HG03095 (cell line): ENCODE measurements around the gene BIK.
A peak's percentile ranks its signal among the peaks of the same experiment; 100 is the strongest.
"Not testable (repeated sequence)": the region's sequence is repeated elsewhere in the genome, so short reads cannot be mapped to it uniquely, and the experiment has no call there.

Experiments
- ATAC-seq: cut with Tn5 transposase; IDR thresholded peaks from one replicate; pipeline ENCODE4 v1.9.1; 2021; ENCODE audit warnings: moderate library complexity; ENCODE audit not compliant: unreplicated experiment

The BIK gene

DNA sequence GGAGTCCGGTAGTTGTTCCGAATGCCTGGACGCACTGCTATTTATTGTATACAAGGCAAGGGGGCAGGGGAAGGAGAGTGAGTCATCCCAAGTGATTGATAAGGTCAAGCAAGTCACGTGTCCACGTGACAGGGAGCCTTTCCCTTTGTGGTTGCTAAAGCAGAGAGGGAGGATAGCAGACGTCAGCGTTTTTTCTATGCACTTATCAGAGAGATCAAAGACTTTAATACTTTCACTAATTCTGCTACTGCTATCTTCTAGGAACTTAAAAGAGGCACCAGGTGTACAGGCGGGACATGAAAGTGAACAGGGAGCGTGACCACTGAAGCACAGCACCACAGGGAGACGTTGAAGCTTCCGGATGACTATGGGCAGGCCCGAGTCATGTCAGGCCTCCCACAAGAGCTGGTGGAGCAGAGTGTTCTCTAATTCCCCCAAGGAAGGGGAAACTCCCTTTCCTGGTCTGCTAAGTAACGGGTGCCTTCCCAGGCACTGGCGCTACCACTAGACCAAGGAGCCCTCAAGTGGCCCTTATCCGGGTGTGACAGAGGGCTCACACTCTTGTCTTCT lies 6.4 kb upstream of the BIK start:
- not testable (repeated sequence) for ATAC-seq

GRCh38 chr22:43104950-43105349 lies 5.6 kb upstream of the BIK start:
- not testable (repeated sequence) for ATAC-seq

GRCh38 chr22:43106302-43106701 lies 4.2 kb upstream of the BIK start:
- ATAC-seq: no peak

- no peak for ATAC-seq
Measured at GRCh38 chr22:43109511-43109910, 1.0 kb upstream of the BIK start.

DNA sequence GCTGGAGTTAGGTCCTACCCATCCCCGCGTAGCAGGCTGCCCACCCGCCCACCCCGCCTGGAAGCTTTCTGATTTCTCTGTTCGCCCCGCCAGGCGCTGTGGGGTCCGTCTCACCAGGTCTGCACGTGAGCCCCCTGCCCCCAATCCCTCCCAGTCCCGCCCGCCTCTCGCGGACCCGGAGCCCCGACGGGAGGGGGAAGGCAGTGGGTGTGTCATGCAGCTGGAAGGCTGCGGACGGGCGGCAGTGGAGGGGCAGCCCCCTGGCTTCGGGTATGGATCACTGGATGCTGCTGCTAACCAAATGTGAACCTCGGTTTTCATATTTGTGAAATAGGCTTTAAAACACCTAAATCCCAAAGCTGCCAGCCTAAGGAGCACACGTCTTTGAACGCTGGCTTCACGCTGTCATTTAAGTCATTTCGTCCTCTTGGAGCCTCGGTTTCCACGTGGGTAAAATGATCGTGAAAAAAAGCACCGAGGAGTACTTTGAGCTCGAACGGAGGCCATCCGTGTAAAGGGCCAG lies 568 bp upstream of the BIK start:
- no peak for ATAC-seq

DNA sequence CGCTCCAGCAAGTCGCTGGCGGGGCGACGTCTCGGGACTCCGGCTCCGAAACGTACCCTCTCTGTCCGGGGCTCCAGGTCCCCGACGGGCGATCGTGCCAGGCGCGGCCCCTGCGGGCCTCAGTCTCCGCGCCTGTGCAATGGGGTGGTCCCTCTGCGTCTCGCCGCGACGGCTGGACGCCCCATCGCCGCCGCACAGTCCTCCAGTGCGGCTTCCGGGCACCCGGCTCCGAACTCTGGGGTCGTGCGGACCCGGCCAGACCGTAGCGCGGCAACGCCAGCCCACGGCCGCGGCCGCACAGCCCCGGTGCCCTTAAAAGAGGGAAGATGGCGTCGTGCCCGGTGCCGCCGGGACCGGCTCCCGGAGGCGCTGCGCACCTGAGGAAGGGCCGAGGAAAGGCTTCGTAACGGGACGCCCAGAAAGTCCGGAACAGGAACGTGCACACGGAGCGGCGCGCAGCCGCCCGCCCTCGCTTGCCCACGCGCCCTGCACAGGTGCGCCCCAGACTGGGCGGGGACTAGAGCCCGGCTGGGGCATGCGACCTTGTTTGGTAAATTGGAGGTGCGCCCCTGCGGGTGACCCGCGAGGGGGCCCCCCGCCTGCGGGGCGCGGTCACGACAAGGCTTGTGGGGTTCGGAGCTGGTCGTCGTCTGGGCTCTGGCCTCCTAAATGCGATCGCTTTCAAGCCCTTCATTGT lies 525 bp downstream of the BIK start:
- ATAC-seq: peak; percentile 38

GRCh38 chr22:43113526-43114251 lies 3.1 kb downstream of the BIK start:
- no peak for ATAC-seq

DNA sequence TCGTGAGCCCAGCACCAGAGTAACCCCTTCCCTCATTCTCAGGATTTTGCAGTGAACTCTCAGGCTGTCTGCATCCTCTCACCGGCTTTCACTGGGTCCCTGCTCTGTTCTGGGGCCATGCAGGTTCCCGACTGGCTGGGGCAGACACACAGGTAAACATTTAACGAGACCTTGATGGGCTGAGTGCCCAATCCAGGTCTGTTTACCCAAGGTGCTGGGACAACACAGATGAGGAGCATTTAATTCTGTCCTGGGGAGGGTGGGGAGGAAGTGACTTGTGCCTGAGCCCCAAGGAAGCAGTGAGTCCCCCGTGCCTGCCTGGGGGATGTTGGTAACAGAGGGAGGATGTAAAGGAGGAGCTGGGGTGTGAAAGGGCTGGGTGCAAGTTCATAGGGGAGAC lies 4.4 kb downstream of the BIK start:
- no peak for ATAC-seq

GRCh38 chr22:43116932-43117331 lies 6.4 kb downstream of the BIK start:
- no peak for ATAC-seq

GRCh38 chr22:43118024-43118849 lies 7.7 kb downstream of the BIK start:
- ATAC-seq: no peak

GRCh38 chr22:43118953-43119458 lies 8.5 kb downstream of the BIK start:
- ATAC-seq: no peak

DNA sequence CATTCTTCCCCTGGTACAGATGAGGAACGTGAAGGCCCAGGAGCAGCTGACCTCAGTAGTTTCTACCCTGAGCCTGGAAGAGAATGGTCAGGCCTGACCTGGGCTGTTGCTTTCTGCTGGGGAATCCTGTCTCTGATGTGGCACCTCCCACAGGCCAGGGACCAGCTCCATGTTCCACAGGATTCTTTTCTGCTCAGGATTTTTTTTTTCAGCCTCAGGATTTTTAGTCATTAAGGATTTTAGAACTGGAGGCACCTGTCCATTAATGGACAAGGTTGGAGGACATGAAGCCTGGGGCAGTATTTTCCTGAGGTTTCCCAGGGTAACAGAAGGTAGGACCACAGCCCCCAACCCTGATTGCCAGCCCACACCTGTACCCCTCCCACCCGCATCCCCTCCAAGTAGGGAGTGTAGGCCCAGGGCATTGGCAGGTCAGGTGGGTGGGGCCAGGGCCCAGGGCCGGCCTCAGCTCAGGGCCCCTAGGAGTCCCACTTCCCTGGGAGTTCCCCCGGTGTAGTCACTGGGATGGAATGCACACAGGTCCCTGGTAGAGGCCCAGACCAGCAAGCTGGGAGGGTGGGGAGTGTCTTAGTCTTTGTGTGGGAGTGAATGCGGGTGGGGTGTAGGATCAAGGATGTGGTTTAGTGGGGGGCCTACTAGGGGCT lies 16.1 kb downstream of the BIK start:
- ATAC-seq: no peak

- no peak for ATAC-seq
Measured at GRCh38 chr22:43127166-43127908, 16.8 kb downstream of the BIK start.

GRCh38 chr22:43128116-43128515 lies 17.6 kb downstream of the BIK start:
- no peak for ATAC-seq

DNA sequence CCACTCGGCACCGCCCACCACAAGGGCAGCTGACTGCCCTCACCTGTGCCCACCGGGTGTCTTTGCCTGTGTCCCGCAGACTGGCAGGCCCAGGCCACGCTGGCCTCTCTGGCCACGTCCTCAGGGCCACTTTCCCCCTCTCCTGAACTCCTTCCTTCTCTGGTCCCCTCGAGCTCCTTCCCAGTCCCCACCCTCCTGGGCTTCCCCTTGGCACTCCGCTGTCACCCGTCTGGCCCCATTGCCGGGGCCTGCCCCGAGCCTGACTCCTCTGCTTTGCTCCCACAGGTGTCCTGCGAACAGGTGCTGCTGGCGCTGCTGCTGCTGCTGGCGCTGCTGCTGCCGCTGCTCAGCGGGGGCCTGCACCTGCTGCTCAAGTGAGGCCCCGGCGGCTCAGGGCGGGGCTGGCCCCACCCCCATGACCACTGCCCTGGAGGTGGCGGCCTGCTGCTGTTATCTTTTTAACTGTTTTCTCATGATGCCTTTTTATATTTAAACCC lies 18.4 kb downstream of the BIK start:
- no peak for ATAC-seq

DNA sequence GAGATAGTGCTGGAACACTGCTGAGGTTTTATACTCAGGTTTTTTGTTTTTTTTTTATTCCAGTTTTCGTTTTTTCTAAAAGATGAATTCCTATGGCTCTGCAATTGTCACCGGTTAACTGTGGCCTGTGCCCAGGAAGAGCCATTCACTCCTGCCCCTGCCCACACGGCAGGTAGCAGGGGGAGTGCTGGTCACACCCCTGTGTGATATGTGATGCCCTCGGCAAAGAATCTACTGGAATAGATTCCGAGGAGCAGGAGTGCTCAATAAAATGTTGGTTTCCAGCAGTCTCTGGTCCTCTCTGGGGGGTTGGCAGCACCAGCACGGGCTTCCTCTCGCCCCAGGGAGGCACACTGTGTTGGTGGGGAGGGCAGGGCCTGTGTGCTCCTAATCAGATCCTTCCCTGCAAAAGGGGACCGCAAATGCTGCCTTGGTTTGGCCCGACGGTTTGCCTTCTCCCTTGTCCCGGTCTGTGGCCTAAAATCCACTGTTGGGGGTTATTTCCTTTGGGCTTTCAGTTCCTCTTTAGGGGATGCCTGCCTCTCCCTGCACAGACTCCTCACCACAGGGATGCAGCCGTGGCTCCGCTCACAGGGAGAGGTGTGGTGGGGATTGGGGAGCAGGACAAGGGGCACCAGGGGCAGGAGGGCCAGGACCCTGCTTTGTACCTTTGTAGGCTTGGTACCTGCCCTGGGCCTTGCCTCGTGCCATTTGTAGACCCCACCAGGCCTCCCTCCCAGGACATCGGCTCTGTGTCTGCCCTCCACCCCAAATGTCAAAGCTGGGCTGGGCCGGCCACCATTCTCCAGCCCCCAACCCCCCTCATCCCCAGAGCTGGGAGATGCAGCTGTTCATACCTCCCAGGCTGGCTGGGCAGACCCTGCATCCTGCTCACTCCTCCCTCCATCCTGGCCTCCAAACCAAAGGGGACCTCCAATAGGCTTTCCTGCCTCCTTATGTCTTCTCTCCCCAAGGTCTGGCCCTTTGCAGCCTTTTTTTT lies 19.2 kb downstream of the BIK start:
- ATAC-seq: no peak

DNA sequence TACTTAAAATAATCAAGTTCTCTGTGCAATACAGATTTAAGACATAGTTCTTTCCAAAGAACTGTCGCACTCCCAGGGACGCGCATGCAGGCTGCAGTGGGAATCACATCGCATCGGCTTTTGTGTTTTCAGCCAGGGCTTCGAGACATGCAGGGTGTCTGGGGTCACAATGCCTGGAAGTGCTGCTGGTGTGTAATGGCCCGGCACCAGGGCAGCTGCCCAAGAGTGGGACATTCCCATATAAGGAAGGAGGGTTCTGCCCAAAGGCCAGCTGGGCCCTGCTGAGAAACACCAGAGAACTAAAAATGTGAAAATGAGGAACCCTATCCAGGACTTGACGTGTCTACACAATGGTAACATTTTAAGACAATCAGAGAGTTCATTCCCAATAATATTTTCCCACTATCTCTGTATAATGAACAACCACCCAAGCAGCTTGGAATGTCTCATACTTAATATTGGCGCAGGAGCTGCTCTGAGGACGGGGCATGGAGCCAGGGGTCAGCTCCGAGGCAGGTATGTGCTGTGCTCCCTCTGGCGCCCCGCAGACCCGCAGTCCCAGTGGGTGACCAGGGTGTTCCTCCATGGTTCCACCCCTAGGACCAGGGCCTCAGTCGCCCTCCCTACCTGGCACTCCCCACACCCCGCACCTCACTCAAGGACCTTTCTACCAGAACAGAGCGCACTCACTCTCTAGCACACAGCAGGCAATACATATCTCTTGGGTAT lies 21.4 kb downstream of the BIK start:
- no peak for ATAC-seq

- no peak for ATAC-seq
Measured at GRCh38 chr22:43133401-43133800, 22.9 kb downstream of the BIK start.
